Measurements from ENCODE around the gene DYNC1LI2. TPM values are rescaled to one million over a fixed set of nuclear protein-coding genes. Genes with fewer than 3 reads are reported as not detected.
A peak's percentile ranks its signal among the peaks of the same experiment; 100 is the strongest.

DYNC1LI2 gene
- total and polyA plus RNA-seq, 2 experiments from 2014 or later: 80.6 to 173 TPM

DNA sequence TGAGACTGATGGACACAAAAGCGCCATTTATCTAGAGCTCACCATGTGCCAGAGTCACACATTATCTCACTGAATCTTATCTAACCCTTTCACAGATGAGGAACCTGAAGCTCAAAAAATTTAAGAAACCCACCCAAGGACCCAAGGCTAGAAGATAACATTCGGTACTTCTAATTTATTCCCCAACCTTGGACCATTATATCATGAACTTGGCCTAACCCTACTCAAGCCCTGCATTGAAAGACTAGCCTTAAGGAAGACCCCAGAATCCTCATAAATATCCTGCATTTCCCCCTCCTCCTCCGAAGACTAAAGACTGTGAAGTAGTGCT lies 548 bp upstream of the DYNC1LI2 start:
- WGBS, 2 experiments (ENCODE audit: low coverage in 1 of 2, low lambda C conversion rate in 2 of 2, missing lambda C conversion rate in 2 of 2): 29 to 35% methylated on average over 3 of the region's 3 CpGs
- Histone ChIP-seq H3K9ac (peak overlapping the region; percentile 95), H3K4me3 (peak overlapping the region; percentile 86), H3K27me3 (replicated peaks; ENCODE audit: insufficient read depth) (no peaks in the 10 kb centered on the region), H3K4me2 (ENCODE audit: unreplicated experiment) (peak overlapping the region; percentile 98), H3F3A (ENCODE audit: insufficient read depth) (no peaks in the 10 kb centered on the region), H4K20me1 (ENCODE audit: insufficient read depth) (no peaks in the 10 kb centered on the region), H3K9me3 (ENCODE audit: low read depth) (no peaks in the 10 kb centered on the region), H2AFZ (peak overlapping the region; percentile 93), H3K36me3 (ENCODE audit: low read depth) (peaks cover 15% of the 10 kb centered on the region; the same call in 1 of the 2 replicates), H3K27ac (0 out of 2 replicates have a peak overlapping the region, but pooled peaks have one; percentile 75), H3K79me2 (ENCODE audit: insufficient read depth) (peaks cover 49% of the 10 kb centered on the region), H3K9me2 (ENCODE audit: insufficient read depth) (no peaks in the 10 kb centered on the region), H3K4me1 (ENCODE audit: insufficient read depth) (peaks cover 16% of the 10 kb centered on the region)
- no peak for DNase-seq
- TF ChIP-seq EZH2phosphoT487 (IDR thresholded peaks at IDR 0.05; ENCODE audit: insufficient read depth, low read depth): no peak
- no peak for TF ChIP-seq EZH2 (IDR thresholded peaks at IDR 0.05; ENCODE audit: insufficient read depth, poor library complexity, severe bottlenecking)
- in situ Hi-C loops (cut with MboI): no loop called here

DNA sequence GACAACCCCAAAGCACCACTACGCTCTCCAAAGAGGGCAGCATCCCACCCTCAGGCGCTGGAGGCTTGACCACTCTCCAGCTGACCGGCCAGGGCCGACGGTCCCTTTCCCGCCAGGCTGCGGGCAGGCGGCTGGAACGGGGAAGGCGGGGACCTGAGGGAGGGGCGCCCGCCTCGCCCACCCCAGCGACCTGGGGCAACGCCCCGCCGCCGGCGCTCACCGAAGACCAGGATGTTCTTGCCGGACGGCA lies 431 bp downstream of the DYNC1LI2 start:
- Histone ChIP-seq H3K4me1 (ENCODE audit: insufficient read depth) (peaks cover 16% of the 10 kb centered on the region), H3K4me3 (peak overlapping the region; percentile 86), H3K27ac (peak overlapping the region; percentile 75), H3K4me2 (ENCODE audit: unreplicated experiment) (peak overlapping the region; percentile 98), H3K9me3 (ENCODE audit: low read depth) (no peaks in the 10 kb centered on the region), H3F3A (ENCODE audit: insufficient read depth) (peaks cover 5% of the 10 kb centered on the region; the same call in 1 of the 2 replicates), H3K9me2 (ENCODE audit: insufficient read depth) (no peaks in the 10 kb centered on the region), H3K27me3 (replicated peaks; ENCODE audit: insufficient read depth) (no peaks in the 10 kb centered on the region), H4K20me1 (ENCODE audit: insufficient read depth) (no peaks in the 10 kb centered on the region), H2AFZ (peak overlapping the region; percentile 93), H3K36me3 (ENCODE audit: low read depth) (peaks cover 20% of the 10 kb centered on the region; the same call in 1 of the 2 replicates), H3K79me2 (ENCODE audit: insufficient read depth) (peaks cover 59% of the 10 kb centered on the region), H3K9ac (peak overlapping the region; percentile 95)
- WGBS, 2 experiments (ENCODE audit: low coverage in 1 of 2, low lambda C conversion rate in 2 of 2, missing lambda C conversion rate in 2 of 2): 0% methylated on average over 6 to 19 of the region's 22 CpGs
- no peak for TF ChIP-seq EZH2 (IDR thresholded peaks at IDR 0.05; ENCODE audit: insufficient read depth, poor library complexity, severe bottlenecking)
- TF ChIP-seq EZH2phosphoT487 (IDR thresholded peaks at IDR 0.05; ENCODE audit: insufficient read depth, low read depth): no peak
- DNase-seq: no peak
- in situ Hi-C loops (cut with MboI): no loop called here

GRCh38 chr16:66750279-66751052 lies 943 bp downstream of the DYNC1LI2 start:
- Histone ChIP-seq H3K4me1 (ENCODE audit: insufficient read depth) (peaks cover 16% of the 10 kb centered on the region), H2AFZ (peak overlapping the region; percentile 93), H3F3A (ENCODE audit: insufficient read depth) (peaks cover 6% of the 10 kb centered on the region; the same call in 1 of the 2 replicates), H3K4me3 (peak overlapping the region; percentile 86), H3K9me2 (ENCODE audit: insufficient read depth) (no peaks in the 10 kb centered on the region), H3K9me3 (ENCODE audit: low read depth) (no peaks in the 10 kb centered on the region), H3K79me2 (ENCODE audit: insufficient read depth) (peaks cover 64% of the 10 kb centered on the region), H3K9ac (peak overlapping the region; percentile 95), H3K4me2 (ENCODE audit: unreplicated experiment) (peak overlapping the region; percentile 98), H3K27me3 (replicated peaks; ENCODE audit: insufficient read depth) (no peaks in the 10 kb centered on the region), H3K27ac (peak overlapping the region; percentile 75), H3K36me3 (ENCODE audit: low read depth) (peaks cover 20% of the 10 kb centered on the region; the same call in 1 of the 2 replicates), H4K20me1 (ENCODE audit: insufficient read depth) (no peaks in the 10 kb centered on the region)
- no peak for TF ChIP-seq EZH2 (IDR thresholded peaks at IDR 0.05; ENCODE audit: insufficient read depth, poor library complexity, severe bottlenecking)
- WGBS, 2 experiments (ENCODE audit: low coverage in 1 of 2, low lambda C conversion rate in 2 of 2, missing lambda C conversion rate in 2 of 2): 14 to 15% methylated on average over 12 of the region's 12 CpGs
- DNase-seq: peak; percentile 37
- in situ Hi-C loops (cut with MboI): no loop called here

- no peak overlapping the region for H3K4me3 ChIP-seq
- TF ChIP-seq EZH2phosphoT487 (IDR thresholded peaks at IDR 0.05; ENCODE audit: insufficient read depth, low read depth) (no peak), EZH2 (IDR thresholded peaks at IDR 0.05; ENCODE audit: insufficient read depth, poor library complexity, severe bottlenecking) (no peak)
- H4K20me1 ChIP-seq (ENCODE audit: insufficient read depth): no peaks in the 10 kb centered on the region
- no peaks in the 10 kb centered on the region for H3K9me3 ChIP-seq (ENCODE audit: low read depth)
- peaks cover 36% of the 10 kb centered on the region for H3K36me3 ChIP-seq (ENCODE audit: low read depth)
- peaks cover 93% of the 10 kb centered on the region for H3K79me2 ChIP-seq (ENCODE audit: insufficient read depth)
- peak; percentile 30 for DNase-seq
- peak overlapping the region; percentile 17; the same call in 1 of the 2 replicates for H3K27ac ChIP-seq
- H3F3A ChIP-seq (ENCODE audit: insufficient read depth): peaks cover 32% of the 10 kb centered on the region
- in situ Hi-C loops (cut with MboI): no loop called here
- 5 to 11% methylated on average over 1 of the region's 1 CpG for WGBS, 2 experiments (ENCODE audit: low coverage in 1 of 2, low lambda C conversion rate in 2 of 2, missing lambda C conversion rate in 2 of 2)
- peaks cover 23% of the 10 kb centered on the region for H3K4me1 ChIP-seq (ENCODE audit: insufficient read depth)
- no peak overlapping the region for H3K4me2 ChIP-seq (ENCODE audit: unreplicated experiment)
- no peaks in the 10 kb centered on the region for H3K9me2 ChIP-seq (ENCODE audit: insufficient read depth)
- no peak overlapping the region for H2AFZ ChIP-seq
- H3K9ac ChIP-seq: no peak overlapping the region
- H3K27me3 ChIP-seq (replicated peaks; ENCODE audit: insufficient read depth): no peaks in the 10 kb centered on the region
Measured at GRCh38 chr16:66746682-66747081, 4.7 kb downstream of the DYNC1LI2 start.

All from GM23248 (cell line).